Adrenal gland (tissue), 12 donors: ENCODE data around the gene SLC5A8. TPM values are rescaled to one million over a fixed set of nuclear protein-coding genes. Genes with fewer than 3 reads are reported as not detected.

Experiments used
- DNase-seq, 7 donors: peaks; one replicate each; pipeline ENCODE4 v3.0.0-alpha.2; 2019 to 2020
- H3K27ac ChIP-seq, 5 donors: fragments of 200-600 bp; sonication (generic) in 4 of 5; 1 replicate in 3 of 5; 2 replicates in 2 of 5; pipeline versions ENCODE4 v1.5.1 to v1.8.0; 2016 to 2020; ENCODE audit warnings: mild to moderate bottlenecking in 1 of 5
- H3K27me3 ChIP-seq: fragments of 200-600 bp; 2 replicates; pipeline ENCODE4 v1.8.0; 2021
- H3K36me3 ChIP-seq, 2 donors: fragments of 200-600 bp; replicated peaks in 1 of 2; 1 replicate in 1 of 2; 2 replicates in 1 of 2; pipeline versions ENCODE4 v1.5.1 to v1.8.0; 2018 to 2022
- H3K4me1 ChIP-seq, 2 donors: fragments of 200-600 bp; replicated peaks in 1 of 2; 1 replicate in 1 of 2; 2 replicates in 1 of 2; pipeline versions ENCODE4 v1.5.1 to v1.8.0; 2018 to 2021
- H3K4me3 ChIP-seq, 4 donors: fragments of 200-600 bp; sonication (generic) in 3 of 4; one replicate each; pipeline ENCODE4 v1.5.1; 2016 to 2018
- H3K9me3 ChIP-seq, 3 donors: fragments of 200-600 bp; sonication (generic) in 1 of 3; replicated peaks in 1 of 3; 1 replicate in 2 of 3; 2 replicates in 1 of 3; pipeline versions ENCODE4 v1.5.1 to v1.8.0; 2016 to 2021
- POLR2A ChIP-seq, 2 donors: fragments of 450-650 bp; IDR thresholded peaks; one replicate each; pipeline ENCODE4 v1.6.1; 2017; ENCODE audit warnings: antibody characterized with exemption in 2 of 2, mild to moderate bottlenecking in 2 of 2, moderate library complexity in 1 of 2
- WGBS, 4 donors: extraction: QIAGEN DNeasy Blood & Tissue Kit in 2 of 4; methylation state at CpG; one replicate each; pipeline versions ENCODE4 v1.1.5 to v1.1.7; 2013 to 2017; 5-methylcytosine and 5-hydroxymethylcytosine counted together
- intact Hi-C, 2 donors: fragments of 100-400 bp; cut with DNase I; formaldehyde crosslinking; loops; one replicate each; pipeline versions ENCODE4 v1.14.1 to v1.15.0; 2022 to 2023
- polyA plus RNA-seq, 3 donors: library from polyadenylated mRNA; stranded (reverse); fragments of 200-250 nt in 2 of 3; fragments of 350-450 nt in 1 of 3; fragmentation: Illumina TruSeq in 1 of 3; extraction: RNeasy Lipid Tissue Mini Kit (QIAGEN cat#74804) in 1 of 3; gene quantifications; one replicate each; pipeline ENCODE4 v1.2.3, GENCODE V29; 2013 to 2014
- total RNA-seq, 9 donors: library from RNA; depleted of rRNA in 4 of 9; stranded (reverse); fragments of >200 nt in 4 of 9; fragments of 120-200 nt in 1 of 9; fragmentation: NEBNext Ultra II Directional in 1 of 9; extraction: Animal tissue kit (Norgen Biotek cat#: 25700) in 1 of 9; gene quantifications; one replicate each; pipeline versions ENCODE4 v1.1.0 to v1.2.4, GENCODE V29; 2013 to 2023
- TF ChIP-seq, protein P1 (sequence below), 6 experiments: fragments of 450-650 bp in 4 of 6; fragments of 200-600 bp in 2 of 6; sonication (generic) in 1 of 6; IDR thresholded peaks; 1 replicate in 5 of 6; 2 replicates in 1 of 6; pipeline versions ENCODE4 v1.5.1 to v1.8.0; 2016 to 2021; ENCODE audit warnings: antibody characterized with exemption in 6 of 6, mild to moderate bottlenecking in 2 of 6, moderate library complexity in 1 of 6
- donor health status: healthy with polysubstance abuse.
- donor health status: Bipolar disorder and iron deficiency.
- donor health status: DM: yes; HTN: yes; CAD: no.
- donor health status: DM: no; HTN: no; CAD: no.
- donor health status: DM: no; HTN: no; CAD: no.
- donor health status: DM: yes; HTN: yes; CAD: no.

The SLC5A8 gene
- total and polyA plus RNA-seq, 12 donors: 0.55 to 8.3 (median 1.5) TPM; not detected in 1

DNA sequence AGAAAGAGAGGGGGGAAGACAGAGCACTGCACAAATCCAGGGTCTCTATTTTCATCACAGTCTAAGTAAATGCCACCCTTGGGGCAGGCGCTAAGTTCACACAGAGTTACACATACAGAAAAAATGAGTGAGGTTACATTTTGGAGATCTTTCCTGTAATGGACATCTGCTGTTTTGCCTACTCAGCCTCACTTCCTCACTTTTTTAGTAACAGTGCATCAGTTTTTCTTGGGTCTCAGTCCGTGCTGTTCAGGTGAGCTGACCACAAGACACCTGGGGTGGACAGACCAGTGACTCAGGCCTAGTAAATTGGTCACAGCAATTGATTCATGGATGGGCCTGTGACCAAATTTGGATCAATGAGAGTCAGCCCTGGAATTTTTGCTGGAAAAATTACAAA, 33.6 kb upstream of the SLC5A8 start:
- H3K27ac ChIP-seq: no peak overlapping the region
- TF ChIP-seq, protein P1, sequence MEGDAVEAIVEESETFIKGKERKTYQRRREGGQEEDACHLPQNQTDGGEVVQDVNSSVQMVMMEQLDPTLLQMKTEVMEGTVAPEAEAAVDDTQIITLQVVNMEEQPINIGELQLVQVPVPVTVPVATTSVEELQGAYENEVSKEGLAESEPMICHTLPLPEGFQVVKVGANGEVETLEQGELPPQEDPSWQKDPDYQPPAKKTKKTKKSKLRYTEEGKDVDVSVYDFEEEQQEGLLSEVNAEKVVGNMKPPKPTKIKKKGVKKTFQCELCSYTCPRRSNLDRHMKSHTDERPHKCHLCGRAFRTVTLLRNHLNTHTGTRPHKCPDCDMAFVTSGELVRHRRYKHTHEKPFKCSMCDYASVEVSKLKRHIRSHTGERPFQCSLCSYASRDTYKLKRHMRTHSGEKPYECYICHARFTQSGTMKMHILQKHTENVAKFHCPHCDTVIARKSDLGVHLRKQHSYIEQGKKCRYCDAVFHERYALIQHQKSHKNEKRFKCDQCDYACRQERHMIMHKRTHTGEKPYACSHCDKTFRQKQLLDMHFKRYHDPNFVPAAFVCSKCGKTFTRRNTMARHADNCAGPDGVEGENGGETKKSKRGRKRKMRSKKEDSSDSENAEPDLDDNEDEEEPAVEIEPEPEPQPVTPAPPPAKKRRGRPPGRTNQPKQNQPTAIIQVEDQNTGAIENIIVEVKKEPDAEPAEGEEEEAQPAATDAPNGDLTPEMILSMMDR (IDR thresholded peaks at IDR 0.05): no peak
- TF ChIP-seq POLR2A (IDR thresholded peaks at IDR 0.05): no peak
- no peaks in the 10 kb centered on the region for H3K9me3 ChIP-seq
- no peaks in the 10 kb centered on the region for H3K4me1 ChIP-seq
- DNase-seq: no peak
- H3K36me3 ChIP-seq: no peaks in the 10 kb centered on the region
- 84 to 97% (median 93%) methylated on average over 2 of the region's 2 CpGs for whole genome bisulfite sequencing, 4 donors
- no peak overlapping the region for H3K4me3 ChIP-seq
- intact Hi-C loops: no loop called here
- no peaks in the 10 kb centered on the region for H3K27me3 ChIP-seq

DNA sequence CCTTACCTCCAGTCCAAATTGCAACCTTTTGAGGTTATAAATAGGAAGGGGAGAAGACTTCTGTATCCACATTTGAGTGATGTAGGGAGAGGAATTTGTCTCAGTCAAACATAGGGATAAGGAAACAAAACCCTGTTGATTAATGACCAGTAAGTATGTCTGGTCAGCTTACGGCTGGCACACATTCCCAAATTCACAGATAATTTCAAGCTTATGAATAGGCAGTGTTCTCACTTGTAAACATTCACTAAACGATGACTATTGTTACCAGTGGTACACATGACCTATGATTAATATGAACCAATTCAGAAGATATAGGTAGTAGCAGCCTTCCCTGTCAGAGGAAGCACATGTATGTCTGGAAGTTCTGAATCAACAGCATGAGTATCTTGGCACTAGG, 33.0 kb upstream of the SLC5A8 start:
- intact Hi-C loops: no loop called here
- no peaks in the 10 kb centered on the region for H3K36me3 ChIP-seq
- 69 to 81% (median 72%) methylated on average over 2 of the region's 2 CpGs for WGBS, 4 donors
- no peak for TF ChIP-seq POLR2A (IDR thresholded peaks at IDR 0.05)
- TF ChIP-seq, protein P1 (IDR thresholded peaks at IDR 0.05): no peak
- no peak overlapping the region for H3K4me3 ChIP-seq
- H3K27me3 ChIP-seq: no peaks in the 10 kb centered on the region
- H3K9me3 ChIP-seq: no peaks in the 10 kb centered on the region
- H3K4me1 ChIP-seq: no peaks in the 10 kb centered on the region
- no peak overlapping the region for H3K27ac ChIP-seq
- DNase-seq: no peak

DNA sequence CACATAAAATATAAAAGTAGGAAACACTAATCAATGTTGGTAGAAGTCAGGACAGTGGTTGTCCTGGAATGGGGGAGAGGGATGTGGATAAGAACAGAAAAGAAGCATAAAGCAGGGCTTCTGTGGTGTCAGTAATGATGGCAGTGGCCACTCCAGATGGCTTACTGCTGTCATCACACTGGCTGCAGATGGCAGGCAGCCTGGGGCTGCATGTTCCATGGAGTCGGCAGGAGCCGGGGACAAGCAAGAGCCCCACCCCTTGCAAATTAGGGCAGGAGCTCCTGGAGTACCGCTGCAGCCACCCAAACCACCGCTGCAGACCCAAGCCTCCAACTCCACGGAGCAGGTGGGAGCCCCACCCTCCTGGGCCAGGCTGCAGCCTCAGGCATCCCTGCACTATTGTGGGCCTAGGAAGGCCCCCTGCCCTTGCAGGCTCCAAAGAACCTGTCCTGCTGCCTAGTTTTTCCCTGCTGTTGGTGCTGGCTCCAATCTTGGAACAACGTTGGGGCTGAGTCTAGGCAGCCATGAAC, 28.8 kb upstream of the SLC5A8 start:
- WGBS, 4 donors: 60 to 92% (median 81%) methylated on average over 1 to 6 of the region's 6 CpGs
- H3K9me3 ChIP-seq: no peaks in the 10 kb centered on the region
- no peaks in the 10 kb centered on the region for H3K36me3 ChIP-seq
- DNase-seq: no peak
- no peaks in the 10 kb centered on the region for H3K4me1 ChIP-seq
- H3K4me3 ChIP-seq: no peak overlapping the region
- no peaks in the 10 kb centered on the region for H3K27me3 ChIP-seq
- H3K27ac ChIP-seq: no peak overlapping the region
- TF ChIP-seq POLR2A (IDR thresholded peaks at IDR 0.05): no peak
- TF ChIP-seq, protein P1 (IDR thresholded peaks at IDR 0.05): no peak
- intact Hi-C loops: no loop called here

DNA sequence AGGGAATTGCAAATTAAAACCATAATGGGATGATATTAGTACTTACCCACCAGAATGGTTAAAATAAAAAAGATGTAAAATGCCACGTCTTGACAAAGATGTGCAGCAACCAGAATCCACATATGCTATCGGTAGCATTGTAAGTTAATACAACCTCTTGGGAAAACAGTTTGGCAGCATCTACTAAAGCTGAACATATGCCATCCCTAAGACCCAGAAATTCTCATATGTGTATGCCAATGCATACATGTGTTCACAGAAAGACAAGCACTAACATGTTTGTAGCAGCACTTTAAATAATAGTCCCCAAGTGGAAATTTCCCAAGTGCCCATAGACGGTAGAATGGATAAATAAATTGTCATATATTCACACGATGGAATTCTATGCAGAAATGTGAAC, 28.3 kb upstream of the SLC5A8 start:
- Histone ChIP-seq H3K4me1 (no peaks in the 10 kb centered on the region), H3K27me3 (no peaks in the 10 kb centered on the region), H3K36me3 (no peaks in the 10 kb centered on the region), H3K4me3 (no peak overlapping the region), H3K9me3 (no peaks in the 10 kb centered on the region), H3K27ac (no peak overlapping the region)
- DNase-seq: no peak
- intact Hi-C loops: no loop called here
- TF ChIP-seq POLR2A (IDR thresholded peaks at IDR 0.05): no peak
- TF ChIP-seq, protein P1 (IDR thresholded peaks at IDR 0.05): no peak
- 79 to 84% (median 81%) methylated on average over 4 of the region's 4 CpGs for WGBS, 4 donors
